Neural cell (in vitro differentiated cells): Measurements from ENCODE around the gene RARRES2. TPM values are rescaled to one million over a fixed set of nuclear protein-coding genes. Genes with fewer than 3 reads are reported as not detected.

ENCODE experiments used
- H2AFZ ChIP-seq: fragments of 200-600, 300-800 bp; sonication (generic), shearing (Covaris generic); 2 replicates; pipeline ENCODE4 v1.6.0; 2014; ENCODE audit warnings: low read depth, mild to moderate bottlenecking, antibody characterized with exemption, low read length, moderate library complexity
- H3F3A ChIP-seq: fragments of 200-600 bp; shearing (Covaris generic); 2 replicates; pipeline ENCODE4 v1.6.1; 2016; ENCODE audit warnings: mild to moderate bottlenecking, moderate library complexity, mixed read lengths, antibody characterized with exemption, low read length; ENCODE audit not compliant: insufficient read depth, poor library complexity, severe bottlenecking
- H3K27ac ChIP-seq: fragments of 200-600, 300-800 bp; sonication (generic), shearing (Covaris generic); 2 replicates; pipeline ENCODE4 v1.5.1; 2014; ENCODE audit warnings: mild to moderate bottlenecking, low read length, moderate library complexity
- H3K27me3 ChIP-seq: fragments of 300-800, 200-600 bp; sonication (generic), shearing (Covaris generic); 2 replicates; pipeline ENCODE4 v1.6.0; 2014; ENCODE audit warnings: mild to moderate bottlenecking, low read depth, low read length, moderate library complexity; ENCODE audit not compliant: insufficient read depth
- H3K36me3 ChIP-seq: fragments of 300-800, 200-600 bp; sonication (generic), shearing (Covaris generic); 2 replicates; pipeline ENCODE4 v1.5.1; 2014; ENCODE audit warnings: mild to moderate bottlenecking, antibody characterized with exemption, low read length, moderate library complexity; ENCODE audit not compliant: insufficient read depth
- H3K4me2 ChIP-seq: fragments of 300-800, 200-600 bp; sonication (generic), shearing (Covaris generic); 2 replicates; pipeline ENCODE4 v1.6.0; 2014; ENCODE audit warnings: mild to moderate bottlenecking, low read length
- H3K4me3 ChIP-seq: fragments of 300-800, 200-600 bp; sonication (generic), shearing (Covaris generic); 2 replicates; pipeline ENCODE4 v1.5.1; 2014; ENCODE audit warnings: mild to moderate bottlenecking, low read length, moderate library complexity
- H3K79me2 ChIP-seq: fragments of 200-600 bp; shearing (Covaris generic); replicated peaks from 2 replicates; pipeline ENCODE4 v1.6.0; 2014; ENCODE audit warnings: mild to moderate bottlenecking, low read length, moderate library complexity; ENCODE audit not compliant: insufficient read depth
- H3K9ac ChIP-seq: fragments of 300-800, 200-600 bp; sonication (generic), shearing (Covaris generic); 2 replicates; pipeline ENCODE4 v1.6.1; 2016; ENCODE audit warnings: mild to moderate bottlenecking, low read length, mixed read lengths
- H3K9me2 ChIP-seq: fragments of 200-600 bp; shearing (Covaris generic); 2 replicates; pipeline ENCODE4 v1.6.1; 2016; ENCODE audit warnings: mild to moderate bottlenecking, low read length, mixed read lengths; ENCODE audit not compliant: insufficient read depth
- H3K9me3 ChIP-seq: fragments of 200-600, 300-800 bp; sonication (generic), shearing (Covaris generic); 2 replicates; pipeline ENCODE4 v1.6.1; 2016; ENCODE audit warnings: mild to moderate bottlenecking, mixed run types, low read length, moderate library complexity, mixed read lengths
- H4K20me1 ChIP-seq: fragments of 200-600 bp; shearing (Covaris generic); 2 replicates; pipeline ENCODE4 v1.6.1; 2016; ENCODE audit warnings: mild to moderate bottlenecking, mixed run types; ENCODE audit not compliant: insufficient read depth
- EP300 ChIP-seq: fragments of 450-650 bp; conservative IDR thresholded peaks from 2 replicates; pipeline ENCODE4 v1.6.1; 2014; ENCODE audit warnings: antibody characterized with exemption, mild to moderate bottlenecking, moderate library complexity; ENCODE audit not compliant: poor library complexity, severe bottlenecking
- EZH2 ChIP-seq: fragments of 200-600, 300-800 bp; shearing (Covaris generic), sonication (generic); IDR thresholded peaks from 2 replicates; pipeline ENCODE4 v1.6.1; 2014; ENCODE audit warnings: antibody characterized with exemption, low read length, borderline replicate concordance, mild to moderate bottlenecking; ENCODE audit not compliant: insufficient read depth, poor library complexity, severe bottlenecking
- MXI1 ChIP-seq: fragments of 450-650 bp; conservative IDR thresholded peaks from 2 replicates; pipeline ENCODE4 v1.6.1; 2014; ENCODE audit warnings: antibody characterized with exemption, mild to moderate bottlenecking; ENCODE audit not compliant: poor library complexity, severe bottlenecking
- POLR2AphosphoS5 ChIP-seq: IDR thresholded peaks from 2 replicates; pipeline ENCODE4 v1.6.1; 2012
- RAD21 ChIP-seq: fragments of 450-650 bp; conservative IDR thresholded peaks from 2 replicates; pipeline ENCODE4 v1.6.1; 2014; ENCODE audit warnings: antibody characterized with exemption, mild to moderate bottlenecking, moderate library complexity
- SMC3 ChIP-seq: fragments of 450-650 bp; conservative IDR thresholded peaks from 2 replicates; pipeline ENCODE4 v1.6.1; 2014; ENCODE audit warnings: antibody characterized with exemption, mild to moderate bottlenecking, moderate library complexity; ENCODE audit not compliant: poor library complexity
- TAF1 ChIP-seq: IDR thresholded peaks from 2 replicates; pipeline ENCODE4 v1.6.1; 2012; ENCODE audit warnings: low read depth
- polyA plus RNA-seq: library from polyadenylated mRNA; depleted of rRNA; stranded (reverse); fragments of >200 nt; gene quantifications from 2 replicates; pipeline ENCODE4 v1.2.3, GENCODE V29; 2014
- TF ChIP-seq, protein P1 (sequence below): fragments of 450-650 bp; IDR thresholded peaks from 2 replicates; pipeline ENCODE4 v1.5.1; 2014; ENCODE audit warnings: antibody characterized with exemption, mild to moderate bottlenecking, moderate library complexity; ENCODE audit not compliant: poor library complexity, severe bottlenecking
- TF ChIP-seq, protein P2 (sequence below): IDR thresholded peaks from 2 replicates; pipeline ENCODE4 v1.6.1; 2012; ENCODE audit warnings: borderline replicate concordance

Gene RARRES2
- polyA plus RNA-seq, 1 donor from 2014 or later = 0.71 TPM

DNA sequence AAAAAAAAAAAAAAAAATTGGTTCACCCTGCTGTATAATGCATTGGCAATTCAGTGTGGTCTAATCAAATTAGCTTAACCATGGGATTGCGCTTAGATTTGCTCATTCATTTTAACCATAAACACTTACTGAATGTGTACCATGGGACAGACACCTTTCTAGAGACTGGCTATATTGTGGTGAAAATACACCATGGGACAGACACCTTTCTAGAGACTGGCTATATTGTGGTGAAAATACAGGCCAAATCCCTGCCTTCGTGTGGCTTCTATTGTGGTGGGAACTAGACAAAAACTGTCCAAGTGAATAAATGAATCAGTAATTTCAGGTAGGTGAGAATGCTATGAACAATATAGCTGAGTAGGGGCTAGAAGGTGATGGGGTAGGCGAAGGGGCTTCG lies 17.0 kb upstream of the RARRES2 start:
- no peak overlapping the region for H3K9ac ChIP-seq
- H3K4me3 ChIP-seq = no peak overlapping the region
- no peaks in the 10 kb centered on the region for H3K9me3 ChIP-seq
- no peaks in the 10 kb centered on the region for H3F3A ChIP-seq
- no peak overlapping the region for H2AFZ ChIP-seq
- no peaks in the 10 kb centered on the region for H3K36me3 ChIP-seq
- no peak overlapping the region for H3K27ac ChIP-seq
- H3K4me2 ChIP-seq = no peak overlapping the region
- no peaks in the 10 kb centered on the region for H4K20me1 ChIP-seq
- no peaks in the 10 kb centered on the region for H3K27me3 ChIP-seq
- no peaks in the 10 kb centered on the region for H3K9me2 ChIP-seq
- no peaks in the 10 kb centered on the region for H3K79me2 ChIP-seq
- TF ChIP-seq SMC3 (no peak), RAD21 (no peak), TAF1 (no peak), POLR2AphosphoS5 (no peak), EZH2 (no peak), EP300 (no peak), MXI1 (no peak)
- TF ChIP-seq, protein P1, sequence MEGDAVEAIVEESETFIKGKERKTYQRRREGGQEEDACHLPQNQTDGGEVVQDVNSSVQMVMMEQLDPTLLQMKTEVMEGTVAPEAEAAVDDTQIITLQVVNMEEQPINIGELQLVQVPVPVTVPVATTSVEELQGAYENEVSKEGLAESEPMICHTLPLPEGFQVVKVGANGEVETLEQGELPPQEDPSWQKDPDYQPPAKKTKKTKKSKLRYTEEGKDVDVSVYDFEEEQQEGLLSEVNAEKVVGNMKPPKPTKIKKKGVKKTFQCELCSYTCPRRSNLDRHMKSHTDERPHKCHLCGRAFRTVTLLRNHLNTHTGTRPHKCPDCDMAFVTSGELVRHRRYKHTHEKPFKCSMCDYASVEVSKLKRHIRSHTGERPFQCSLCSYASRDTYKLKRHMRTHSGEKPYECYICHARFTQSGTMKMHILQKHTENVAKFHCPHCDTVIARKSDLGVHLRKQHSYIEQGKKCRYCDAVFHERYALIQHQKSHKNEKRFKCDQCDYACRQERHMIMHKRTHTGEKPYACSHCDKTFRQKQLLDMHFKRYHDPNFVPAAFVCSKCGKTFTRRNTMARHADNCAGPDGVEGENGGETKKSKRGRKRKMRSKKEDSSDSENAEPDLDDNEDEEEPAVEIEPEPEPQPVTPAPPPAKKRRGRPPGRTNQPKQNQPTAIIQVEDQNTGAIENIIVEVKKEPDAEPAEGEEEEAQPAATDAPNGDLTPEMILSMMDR = no peak
- TF ChIP-seq, protein P2, sequence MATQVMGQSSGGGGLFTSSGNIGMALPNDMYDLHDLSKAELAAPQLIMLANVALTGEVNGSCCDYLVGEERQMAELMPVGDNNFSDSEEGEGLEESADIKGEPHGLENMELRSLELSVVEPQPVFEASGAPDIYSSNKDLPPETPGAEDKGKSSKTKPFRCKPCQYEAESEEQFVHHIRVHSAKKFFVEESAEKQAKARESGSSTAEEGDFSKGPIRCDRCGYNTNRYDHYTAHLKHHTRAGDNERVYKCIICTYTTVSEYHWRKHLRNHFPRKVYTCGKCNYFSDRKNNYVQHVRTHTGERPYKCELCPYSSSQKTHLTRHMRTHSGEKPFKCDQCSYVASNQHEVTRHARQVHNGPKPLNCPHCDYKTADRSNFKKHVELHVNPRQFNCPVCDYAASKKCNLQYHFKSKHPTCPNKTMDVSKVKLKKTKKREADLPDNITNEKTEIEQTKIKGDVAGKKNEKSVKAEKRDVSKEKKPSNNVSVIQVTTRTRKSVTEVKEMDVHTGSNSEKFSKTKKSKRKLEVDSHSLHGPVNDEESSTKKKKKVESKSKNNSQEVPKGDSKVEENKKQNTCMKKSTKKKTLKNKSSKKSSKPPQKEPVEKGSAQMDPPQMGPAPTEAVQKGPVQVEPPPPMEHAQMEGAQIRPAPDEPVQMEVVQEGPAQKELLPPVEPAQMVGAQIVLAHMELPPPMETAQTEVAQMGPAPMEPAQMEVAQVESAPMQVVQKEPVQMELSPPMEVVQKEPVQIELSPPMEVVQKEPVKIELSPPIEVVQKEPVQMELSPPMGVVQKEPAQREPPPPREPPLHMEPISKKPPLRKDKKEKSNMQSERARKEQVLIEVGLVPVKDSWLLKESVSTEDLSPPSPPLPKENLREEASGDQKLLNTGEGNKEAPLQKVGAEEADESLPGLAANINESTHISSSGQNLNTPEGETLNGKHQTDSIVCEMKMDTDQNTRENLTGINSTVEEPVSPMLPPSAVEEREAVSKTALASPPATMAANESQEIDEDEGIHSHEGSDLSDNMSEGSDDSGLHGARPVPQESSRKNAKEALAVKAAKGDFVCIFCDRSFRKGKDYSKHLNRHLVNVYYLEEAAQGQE = no peak

DNA sequence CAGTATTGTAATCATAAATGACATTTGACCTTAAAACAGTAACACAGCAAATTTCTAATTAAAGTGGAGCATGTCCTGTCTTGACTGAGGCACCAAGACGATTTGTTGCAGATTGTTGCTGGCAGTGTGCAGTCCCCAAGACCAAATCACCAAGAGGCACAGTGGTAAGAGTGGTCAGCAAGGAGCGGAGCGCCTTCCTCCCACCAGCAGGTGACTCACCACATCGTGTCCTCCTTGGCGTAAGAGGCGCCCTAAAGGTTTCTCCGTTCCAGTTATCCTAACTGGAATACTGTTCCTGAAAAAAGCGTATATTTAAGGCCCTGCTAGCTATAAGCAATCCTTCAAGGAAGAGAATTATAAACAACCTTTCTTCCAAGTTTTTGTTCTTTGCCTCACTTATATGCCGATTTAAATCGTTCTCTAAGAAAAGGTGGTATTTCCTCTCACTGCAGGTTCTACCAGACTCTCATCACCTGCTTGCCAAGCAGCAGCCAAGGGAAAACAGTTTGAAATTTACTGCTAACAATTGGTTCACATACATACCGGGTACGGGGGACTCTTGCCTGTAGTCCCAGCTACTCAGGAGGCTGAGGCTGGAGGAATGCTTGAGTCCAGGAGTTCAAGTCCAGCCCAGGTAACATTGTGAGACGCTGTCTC lies 16.5 kb upstream of the RARRES2 start:
- Histone ChIP-seq H3F3A (no peaks in the 10 kb centered on the region), H3K79me2 (no peaks in the 10 kb centered on the region), H3K4me2 (no peak overlapping the region), H3K9me2 (no peaks in the 10 kb centered on the region), H3K9me3 (no peaks in the 10 kb centered on the region), H3K9ac (no peak overlapping the region), H2AFZ (no peak overlapping the region), H3K4me3 (no peak overlapping the region), H3K27ac (no peak overlapping the region), H3K36me3 (no peaks in the 10 kb centered on the region), H3K27me3 (no peaks in the 10 kb centered on the region), H4K20me1 (no peaks in the 10 kb centered on the region)
- TF ChIP-seq MXI1 = no peak

DNA sequence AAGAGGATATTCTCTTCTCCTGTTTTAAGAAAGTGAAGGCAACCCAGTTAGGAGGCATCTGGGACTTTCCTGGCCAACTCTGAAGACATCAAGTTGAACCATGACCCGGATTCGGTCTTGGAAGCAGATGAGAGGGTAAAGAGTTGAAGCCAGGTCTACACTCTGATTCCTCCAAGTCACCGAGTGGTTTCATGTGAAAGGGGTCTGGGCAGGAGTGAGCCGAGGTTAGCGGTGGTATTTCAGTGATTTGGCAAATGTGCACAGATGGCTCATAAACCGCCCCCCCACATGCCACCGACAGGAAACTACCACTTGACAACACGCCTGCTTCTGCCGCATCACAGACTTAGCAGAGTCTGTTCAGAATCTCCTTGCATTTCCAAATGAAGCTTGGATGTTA lies 15.8 kb upstream of the RARRES2 start:
- Histone ChIP-seq H3K4me3 (no peak overlapping the region), H3K36me3 (no peaks in the 10 kb centered on the region), H3K9me3 (no peaks in the 10 kb centered on the region), H3K9ac (no peak overlapping the region), H3F3A (no peaks in the 10 kb centered on the region), H3K79me2 (no peaks in the 10 kb centered on the region), H2AFZ (no peak overlapping the region), H3K27ac (no peak overlapping the region), H3K27me3 (no peaks in the 10 kb centered on the region), H3K4me2 (no peak overlapping the region), H4K20me1 (no peaks in the 10 kb centered on the region), H3K9me2 (no peaks in the 10 kb centered on the region)
- TF ChIP-seq SMC3 (no peak), MXI1 (no peak)
- TF ChIP-seq, protein P1 = no peak
